Measurements from ENCODE around the gene SLC38A11. TPM values are rescaled to one million over a fixed set of nuclear protein-coding genes. Genes with fewer than 3 reads are reported as not detected.
"Not testable (repeated sequence)": the region's sequence is repeated elsewhere in the genome, so short reads cannot be mapped to it uniquely, and the experiment has no call there.

Gene SLC38A11
- total RNA-seq, 4 donors from 2014 or later: 1.4 to 11.6 (median 2.6) TPM

GRCh38 chr2:164869420-164869772 is 85.9 kb downstream of the SLC38A11 start:
- TF ChIP-seq POLR2A (IDR thresholded peaks at IDR 0.05; ENCODE audit: low read depth) (no peak), CTCF (IDR thresholded peaks at IDR 0.05) (no peak), POLR2AphosphoS5 (IDR thresholded peaks at IDR 0.05) (no peak), EP300 (IDR thresholded peaks at IDR 0.05) (no peak)
- Histone ChIP-seq H3K36me3 (no peaks in the 10 kb centered on the region), H3K27me3 (no peaks in the 10 kb centered on the region), H3K9me3 (no peaks in the 10 kb centered on the region), H3K4me1 (peaks cover 0 to 15% (median 0%) of the 10 kb centered on the region in 4 donors), H3K4me3 (no peak overlapping the region), H3K27ac (replicated peaks in 1 of 4) (no peak overlapping the region)
- intact Hi-C loops (cut with DNase I): no loop called here
- no peak for DNase-seq (ENCODE audit: extremely low spot score)

GRCh38 chr2:164868563-164869419 is 86.5 kb downstream of the SLC38A11 start:
- no peak overlapping the region for H3K4me3 ChIP-seq
- H3K9me3 ChIP-seq: no peaks in the 10 kb centered on the region
- no peak for DNase-seq (ENCODE audit: extremely low spot score)
- H3K4me1 ChIP-seq: peaks cover 0 to 15% (median 0%) of the 10 kb centered on the region in 4 donors
- no peaks in the 10 kb centered on the region for H3K27me3 ChIP-seq
- H3K36me3 ChIP-seq: no peaks in the 10 kb centered on the region
- TF ChIP-seq POLR2A (IDR thresholded peaks at IDR 0.05; ENCODE audit: low read depth): no peak
- no peak for TF ChIP-seq EP300 (IDR thresholded peaks at IDR 0.05)
- no peak for TF ChIP-seq CTCF (IDR thresholded peaks at IDR 0.05)
- TF ChIP-seq POLR2AphosphoS5 (IDR thresholded peaks at IDR 0.05): no peak
- H3K27ac ChIP-seq (replicated peaks in 1 of 4): no peak overlapping the region
- 93% methylated on average over 5 of the region's 5 CpGs for WGBS
- intact Hi-C loops (cut with DNase I): no loop called here

GRCh38 chr2:164867779-164868397 is 87.4 kb downstream of the SLC38A11 start:
- TF ChIP-seq POLR2AphosphoS5 (IDR thresholded peaks at IDR 0.05) (no peak), CTCF (IDR thresholded peaks at IDR 0.05) (no peak), POLR2A (IDR thresholded peaks at IDR 0.05; ENCODE audit: low read depth) (no peak), EP300 (IDR thresholded peaks at IDR 0.05) (no peak)
- H3K9me3 ChIP-seq: no peaks in the 10 kb centered on the region
- H3K27me3 ChIP-seq: no peaks in the 10 kb centered on the region
- H3K36me3 ChIP-seq: no peaks in the 10 kb centered on the region
- no peak overlapping the region for H3K4me3 ChIP-seq
- intact Hi-C loops (cut with DNase I): no loop called here
- H3K27ac ChIP-seq (replicated peaks in 1 of 4): no peak overlapping the region
- peaks cover 0 to 15% (median 0%) of the 10 kb centered on the region in 4 donors for H3K4me1 ChIP-seq
- DNase-seq (ENCODE audit: extremely low spot score): no peak
- WGBS: 85% methylated on average over 3 of the region's 3 CpGs

- H3K27me3 ChIP-seq; H3K27ac ChIP-seq (replicated peaks in 1 of 4); H3K9me3 ChIP-seq; intact Hi-C loops (cut with DNase I); H3K4me3 ChIP-seq; DNase-seq (ENCODE audit: extremely low spot score); H3K4me1 ChIP-seq; H3K36me3 ChIP-seq: not testable (repeated sequence)
- WGBS: 86% methylated on average over 1 of the region's 1 CpG
Measured at GRCh38 chr2:164866381-164866780, 88.9 kb downstream of the SLC38A11 start.

- no peak for DNase-seq (ENCODE audit: extremely low spot score)
- Histone ChIP-seq H3K4me1 (no peaks in the 10 kb centered on the region), H3K27ac (replicated peaks in 1 of 4) (no peak overlapping the region), H3K27me3 (no peaks in the 10 kb centered on the region), H3K4me3 (no peak overlapping the region), H3K36me3 (no peaks in the 10 kb centered on the region), H3K9me3 (no peaks in the 10 kb centered on the region)
- TF ChIP-seq EP300 (IDR thresholded peaks at IDR 0.05): no peak
- no peak for TF ChIP-seq POLR2A (IDR thresholded peaks at IDR 0.05; ENCODE audit: low read depth)
- no peak for TF ChIP-seq POLR2AphosphoS5 (IDR thresholded peaks at IDR 0.05)
- TF ChIP-seq CTCF (IDR thresholded peaks at IDR 0.05): no peak
- intact Hi-C loops (cut with DNase I): no loop called here
Measured at GRCh38 chr2:164860694-164861042, 94.7 kb downstream of the SLC38A11 start.

- intact Hi-C loops (cut with DNase I); H3K27me3 ChIP-seq; DNase-seq (ENCODE audit: extremely low spot score); H3K27ac ChIP-seq (replicated peaks in 1 of 4); H3K9me3 ChIP-seq; H3K4me3 ChIP-seq; H3K4me1 ChIP-seq; H3K36me3 ChIP-seq: not testable (repeated sequence)
- WGBS: 100% methylated on average over 4 of the region's 4 CpGs
Measured at GRCh38 chr2:164859906-164860693, 95.2 kb downstream of the SLC38A11 start.
